SK-N-SH treated with all-trans-retinoic acid at 6 μM for 48 hours (cell line): ENCODE results near the gene C11orf86.

Experiments used
- ATAC-seq: fragments of 200-7000 bp; cut with Tn5 transposase; 3 replicates; pipeline ENCODE4 v1.9.1; 2020; ENCODE audit warnings: mild to moderate bottlenecking, moderate library complexity
- BACH2 ChIP-seq: fragments of 250-450 bp; sonication (Bioruptor Pico); IDR thresholded peaks from 2 replicates; pipeline ENCODE4 v1.9.0; 2021; ENCODE audit warnings: mild to moderate bottlenecking, borderline replicate concordance
- CREB5 ChIP-seq: fragments of 250-450 bp; sonication (Bioruptor Pico); IDR thresholded peaks from 2 replicates; pipeline ENCODE4 v1.5.1; 2020; ENCODE audit warnings: low read depth, mild to moderate bottlenecking, moderate library complexity
- CSDC2 ChIP-seq: fragments of 250-450 bp; sonication (Bioruptor Pico); IDR thresholded peaks from 2 replicates; pipeline ENCODE4 v1.5.0; 2020; ENCODE audit warnings: mild to moderate bottlenecking, moderate library complexity
- ESRRG ChIP-seq: fragments of 250-450 bp; sonication (Bioruptor Pico); IDR thresholded peaks from 2 replicates; pipeline ENCODE4 v1.6.1; 2021; ENCODE audit warnings: mild to moderate bottlenecking
- GLIS3 ChIP-seq: fragments of 250-450 bp; sonication (Bioruptor Pico); IDR thresholded peaks from 2 replicates; pipeline ENCODE4 v1.5.0; 2020; ENCODE audit warnings: mild to moderate bottlenecking, moderate library complexity
- ISL1 ChIP-seq: fragments of 250-450 bp; sonication (Bioruptor Pico); IDR thresholded peaks from 2 replicates; pipeline ENCODE4 v2.1.2; 2022; ENCODE audit warnings: mild to moderate bottlenecking, moderate library complexity
- OSR1 ChIP-seq: fragments of 250-450 bp; sonication (Bioruptor Pico); IDR thresholded peaks from 2 replicates; pipeline ENCODE4 v1.8.0; 2022; ENCODE audit warnings: moderate library complexity, mild to moderate bottlenecking, inconsistent platforms
- POU6F1 ChIP-seq: fragments of 250-450 bp; sonication (Bioruptor Pico); IDR thresholded peaks from 2 replicates; pipeline ENCODE4 v1.8.0; 2021; ENCODE audit warnings: low read depth, mild to moderate bottlenecking, moderate library complexity, borderline replicate concordance
- PPARA ChIP-seq: fragments of 250-450 bp; sonication (Bioruptor Pico); IDR thresholded peaks from 2 replicates; pipeline ENCODE4 v1.5.0; 2020; ENCODE audit warnings: mild to moderate bottlenecking, borderline replicate concordance
- RARB ChIP-seq: fragments of 250-450 bp; sonication (Bioruptor Pico); IDR thresholded peaks from 2 replicates; pipeline ENCODE4 v1.8.0; 2021; ENCODE audit warnings: mild to moderate bottlenecking, moderate library complexity
- SNAI2 ChIP-seq: fragments of 250-450 bp; sonication (Bioruptor Pico); IDR thresholded peaks from 2 replicates; pipeline ENCODE4 v1.5.0; 2020; ENCODE audit warnings: mild to moderate bottlenecking, moderate library complexity
- TCF4 ChIP-seq: fragments of 250-450 bp; sonication (Bioruptor Pico); IDR thresholded peaks from 2 replicates; pipeline ENCODE4 v1.8.0; 2021; ENCODE audit warnings: mild to moderate bottlenecking, moderate library complexity, borderline replicate concordance
- TOX ChIP-seq: fragments of 250-450 bp; sonication (Bioruptor Pico); IDR thresholded peaks from 2 replicates; pipeline ENCODE4 v1.8.0; 2021; ENCODE audit warnings: mild to moderate bottlenecking, moderate library complexity, borderline replicate concordance
- TSHZ2 ChIP-seq: fragments of 250-450 bp; sonication (Bioruptor Pico); IDR thresholded peaks from 2 replicates; pipeline ENCODE4 v1.5.0; 2020; ENCODE audit warnings: mild to moderate bottlenecking, moderate library complexity
- ZC3H10 ChIP-seq: fragments of 250-450 bp; sonication (Bioruptor Pico); IDR thresholded peaks from 2 replicates; pipeline ENCODE4 v1.5.1; 2021; ENCODE audit warnings: mild to moderate bottlenecking, moderate library complexity
- ZFP3 ChIP-seq: fragments of 250-450 bp; sonication (Bioruptor Pico); IDR thresholded peaks from 2 replicates; pipeline ENCODE4 v1.5.0; 2020; ENCODE audit warnings: mild to moderate bottlenecking, moderate library complexity
- ZFP30 ChIP-seq: fragments of 450-650 bp; formaldehyde crosslinking; IDR thresholded peaks from 2 replicates; pipeline ENCODE4 v1.5.0; 2022; ENCODE audit warnings: mild to moderate bottlenecking, moderate library complexity
- ZNF565 ChIP-seq: fragments of 450-650 bp; formaldehyde crosslinking; conservative IDR thresholded peaks from 2 replicates; pipeline ENCODE4 v1.5.0; 2020; ENCODE audit warnings: low read depth, mild to moderate bottlenecking, moderate library complexity
- ZNF70 ChIP-seq: fragments of 450-650 bp; formaldehyde crosslinking; IDR thresholded peaks from 2 replicates; pipeline ENCODE4 v1.5.0; 2020; ENCODE audit warnings: mild to moderate bottlenecking, moderate library complexity
- ZNF8 ChIP-seq: fragments of 450-650 bp; formaldehyde crosslinking; IDR thresholded peaks from 2 replicates; pipeline ENCODE4 v1.5.0; 2020; ENCODE audit warnings: mild to moderate bottlenecking, moderate library complexity

The C11orf86 gene

GRCh38 chr11:66951927-66952337 is 23.2 kb upstream of the C11orf86 start:
- TF ChIP-seq TCF4 (CRISPR knock-in tag) (peak; percentile 91), TSHZ2 (0 out of 2 replicates have a peak, but pooled peaks have one; percentile 73), PPARA (no peak)
- peak; percentile 73 for ATAC-seq

- no peak for TF ChIP-seq ZC3H10
- TF ChIP-seq ISL1 (CRISPR knock-in tag) = no peak
- TF ChIP-seq ZFP3 (CRISPR knock-in tag) = no peak
- no peak for TF ChIP-seq ZNF8 (CRISPR knock-in tag)
- no peak for TF ChIP-seq ZNF70 (CRISPR knock-in tag)
- no peak for TF ChIP-seq POU6F1 (CRISPR knock-in tag)
- TF ChIP-seq TOX (CRISPR knock-in tag) = no peak
- no peak for TF ChIP-seq RARB (CRISPR knock-in tag)
- no peak for ATAC-seq
These were observed 21.8 kb upstream of the C11orf86 start for GRCh38 chr11:66953081-66953833.

GRCh38 chr11:66956689-66957290 is 18.3 kb upstream of the C11orf86 start:
- TF ChIP-seq ESRRG (CRISPR knock-in tag) (no peak), RARB (CRISPR knock-in tag) (no peak), TSHZ2 (no peak), ZNF8 (CRISPR knock-in tag) (no peak), ZC3H10 (no peak), CREB5 (CRISPR knock-in tag) (no peak), ZFP30 (CRISPR knock-in tag) (no peak), SNAI2 (CRISPR knock-in tag) (no peak), PPARA (no peak), CSDC2 (CRISPR knock-in tag) (no peak), GLIS3 (CRISPR knock-in tag) (no peak)
- ATAC-seq = no peak

- peak; percentile 33 for ATAC-seq
- no peak for TF ChIP-seq ZFP3 (CRISPR knock-in tag)
- no peak for TF ChIP-seq BACH2 (CRISPR knock-in tag)
- TF ChIP-seq GLIS3 (CRISPR knock-in tag) = no peak
- no peak for TF ChIP-seq OSR1
- no peak for TF ChIP-seq TSHZ2
- no peak for TF ChIP-seq ZNF565 (CRISPR knock-in tag)
- TF ChIP-seq ZFP30 (CRISPR knock-in tag) = no peak
- TF ChIP-seq ISL1 (CRISPR knock-in tag) = no peak
- no peak for TF ChIP-seq ESRRG (CRISPR knock-in tag)
- no peak for TF ChIP-seq SNAI2 (CRISPR knock-in tag)
- no peak for TF ChIP-seq TCF4 (CRISPR knock-in tag)
- no peak for TF ChIP-seq CREB5 (CRISPR knock-in tag)
These were observed 17.2 kb upstream of the C11orf86 start for GRCh38 chr11:66957971-66958231.
